ENCODE data around the gene CDH13. TPM values are rescaled to one million over a fixed set of nuclear protein-coding genes. Genes with fewer than 3 reads are reported as not detected.

The CDH13 gene
- total RNA-seq, 2 experiments from 2014 or later, result not detected

GRCh38 chr16:83624429-83625120, 997.8 kb downstream of the CDH13 start:
- H3K9me3 Mint-ChIP-seq (ENCODE audit: low read depth), result no peaks in the 10 kb centered on the region
- CTCF ChIA-PET, result no interaction called here
- DNase-seq, result no peak
- H3K36me3 Mint-ChIP-seq, result no peaks in the 10 kb centered on the region
- H3K4me3 Mint-ChIP-seq, result no peak overlapping the region
- ATAC-seq, result no peak
- H3K27me3 Mint-ChIP-seq, result no peaks in the 10 kb centered on the region
- H3K4me1 Mint-ChIP-seq, result no peaks in the 10 kb centered on the region
- H3K27ac Mint-ChIP-seq, result no peak overlapping the region

GRCh38 chr16:83626204-83626603, 999.4 kb downstream of the CDH13 start:
- no peak for DNase-seq
- Mint-ChIP-seq H3K4me3 (no peak overlapping the region), H3K27me3 (no peaks in the 10 kb centered on the region), H3K36me3 (no peaks in the 10 kb centered on the region), H3K4me1 (no peaks in the 10 kb centered on the region), H3K9me3 (ENCODE audit: low read depth) (no peaks in the 10 kb centered on the region), H3K27ac (no peak overlapping the region)
- ATAC-seq, result no peak
- CTCF ChIA-PET, result no interaction called here

GRCh38 chr16:83626676-83627075, 999.9 kb downstream of the CDH13 start:
- CTCF ChIA-PET, result no interaction called here
- DNase-seq, result no peak
- no peak for ATAC-seq
- Mint-ChIP-seq H3K4me3 (no peak overlapping the region), H3K27me3 (no peaks in the 10 kb centered on the region), H3K36me3 (no peaks in the 10 kb centered on the region), H3K9me3 (ENCODE audit: low read depth) (no peaks in the 10 kb centered on the region), H3K4me1 (no peaks in the 10 kb centered on the region), H3K27ac (no peak overlapping the region)

- Mint-ChIP-seq H3K36me3 (no peaks in the 10 kb centered on the region), H3K27ac (no peak overlapping the region), H3K4me3 (no peak overlapping the region), H3K27me3 (no peaks in the 10 kb centered on the region), H3K9me3 (ENCODE audit: low read depth) (no peaks in the 10 kb centered on the region), H3K4me1 (no peaks in the 10 kb centered on the region)
- no peak for DNase-seq
- ATAC-seq, result no peak
- CTCF ChIA-PET, result no interaction called here
Observed at GRCh38 chr16:83627996-83628395, 1001.2 kb downstream of the CDH13 start.

GRCh38 chr16:83629426-83629825, 1002.7 kb downstream of the CDH13 start:
- CTCF ChIA-PET, result no interaction called here
- Mint-ChIP-seq H3K27ac (no peak overlapping the region), H3K4me3 (no peak overlapping the region), H3K4me1 (no peaks in the 10 kb centered on the region), H3K36me3 (no peaks in the 10 kb centered on the region), H3K9me3 (ENCODE audit: low read depth) (no peaks in the 10 kb centered on the region), H3K27me3 (no peaks in the 10 kb centered on the region)
- ATAC-seq (no peak), DNase-seq (no peak)

- Mint-ChIP-seq H3K4me3 (no peak overlapping the region), H3K27ac (no peak overlapping the region), H3K4me1 (no peaks in the 10 kb centered on the region), H3K9me3 (ENCODE audit: low read depth) (no peaks in the 10 kb centered on the region), H3K36me3 (no peaks in the 10 kb centered on the region), H3K27me3 (no peaks in the 10 kb centered on the region)
- DNase-seq (no peak), ATAC-seq (no peak)
- CTCF ChIA-PET, result no interaction called here
Observed at GRCh38 chr16:83629836-83630235, 1003.1 kb downstream of the CDH13 start.

- no peak overlapping the region for H3K4me3 Mint-ChIP-seq
Observed at GRCh38 chr16:83630979-83631378, 1004.2 kb downstream of the CDH13 start.

GRCh38 chr16:83633286-83633685, 1006.5 kb downstream of the CDH13 start:
- Mint-ChIP-seq H3K27me3 (no peaks in the 10 kb centered on the region), H3K27ac (no peak overlapping the region), H3K36me3 (no peaks in the 10 kb centered on the region), H3K9me3 (ENCODE audit: low read depth) (no peaks in the 10 kb centered on the region), H3K4me3 (no peak overlapping the region), H3K4me1 (no peaks in the 10 kb centered on the region)
- peak; percentile 2 for DNase-seq
- no peak for ATAC-seq
- CTCF ChIA-PET, result no interaction called here

More at GRCh38 chr16:83630979-83631378, 1004.2 kb downstream of the CDH13 start:
- DNase-seq, result no peak
- H3K4me1 Mint-ChIP-seq, result no peaks in the 10 kb centered on the region
- no peaks in the 10 kb centered on the region for H3K27me3 Mint-ChIP-seq
- no peaks in the 10 kb centered on the region for H3K36me3 Mint-ChIP-seq
- CTCF ChIA-PET, result no interaction called here
- no peaks in the 10 kb centered on the region for H3K9me3 Mint-ChIP-seq (ENCODE audit: low read depth)
- ATAC-seq, result no peak
- no peak overlapping the region for H3K27ac Mint-ChIP-seq

- H3K27me3 Mint-ChIP-seq, result peaks cover 2% of the 10 kb centered on the region
- no peaks in the 10 kb centered on the region for H3K9me3 Mint-ChIP-seq (ENCODE audit: low read depth)
- DNase-seq (no peak), ATAC-seq (no peak)
- no peaks in the 10 kb centered on the region for H3K36me3 Mint-ChIP-seq
- H3K4me3 Mint-ChIP-seq, result no peak overlapping the region
- no peak overlapping the region for H3K27ac Mint-ChIP-seq
- CTCF ChIA-PET, result no interaction called here
- H3K4me1 Mint-ChIP-seq, result no peaks in the 10 kb centered on the region
Observed at GRCh38 chr16:83648347-83648746, 1021.6 kb downstream of the CDH13 start.

GRCh38 chr16:83651871-83652270, 1025.1 kb downstream of the CDH13 start:
- H3K36me3 Mint-ChIP-seq, result no peaks in the 10 kb centered on the region
- no peaks in the 10 kb centered on the region for H3K4me1 Mint-ChIP-seq
- no peaks in the 10 kb centered on the region for H3K27me3 Mint-ChIP-seq
- no peaks in the 10 kb centered on the region for H3K9me3 Mint-ChIP-seq (ENCODE audit: low read depth)
- ATAC-seq, result no peak
- CTCF ChIA-PET, result no interaction called here
- DNase-seq, result no peak
- H3K4me3 Mint-ChIP-seq, result no peak overlapping the region
- no peak overlapping the region for H3K27ac Mint-ChIP-seq

GRCh38 chr16:83652943-83653342, 1026.2 kb downstream of the CDH13 start:
- Mint-ChIP-seq H3K9me3 (ENCODE audit: low read depth) (no peaks in the 10 kb centered on the region), H3K4me3 (no peak overlapping the region), H3K27ac (no peak overlapping the region), H3K4me1 (no peaks in the 10 kb centered on the region), H3K36me3 (no peaks in the 10 kb centered on the region), H3K27me3 (no peaks in the 10 kb centered on the region)
- ATAC-seq, result no peak
- CTCF ChIA-PET, result no interaction called here
- no peak for DNase-seq

GRCh38 chr16:83653785-83654184, 1027.0 kb downstream of the CDH13 start:
- Mint-ChIP-seq H3K9me3 (ENCODE audit: low read depth) (no peaks in the 10 kb centered on the region), H3K4me1 (no peaks in the 10 kb centered on the region), H3K27me3 (no peaks in the 10 kb centered on the region), H3K27ac (no peak overlapping the region), H3K4me3 (no peak overlapping the region), H3K36me3 (no peaks in the 10 kb centered on the region)
- DNase-seq, result no peak
- ATAC-seq, result no peak
- CTCF ChIA-PET, result no interaction called here

- Mint-ChIP-seq H3K4me1 (no peaks in the 10 kb centered on the region), H3K36me3 (no peaks in the 10 kb centered on the region), H3K27me3 (no peaks in the 10 kb centered on the region), H3K27ac (no peak overlapping the region), H3K4me3 (no peak overlapping the region), H3K9me3 (ENCODE audit: low read depth) (no peaks in the 10 kb centered on the region)
- CTCF ChIA-PET, result no interaction called here
- DNase-seq (no peak), ATAC-seq (no peak)
Observed at GRCh38 chr16:83660282-83660681, 1033.5 kb downstream of the CDH13 start.

GRCh38 chr16:83661656-83662055, 1034.9 kb downstream of the CDH13 start:
- Mint-ChIP-seq H3K4me1 (no peaks in the 10 kb centered on the region), H3K36me3 (no peaks in the 10 kb centered on the region), H3K9me3 (ENCODE audit: low read depth) (no peaks in the 10 kb centered on the region), H3K4me3 (no peak overlapping the region), H3K27me3 (no peaks in the 10 kb centered on the region), H3K27ac (no peak overlapping the region)
- CTCF ChIA-PET, result no interaction called here
- DNase-seq (no peak), ATAC-seq (no peak)

GRCh38 chr16:83666449-83666848, 1039.7 kb downstream of the CDH13 start:
- H3K36me3 Mint-ChIP-seq, result no peaks in the 10 kb centered on the region
- no peak overlapping the region for H3K4me3 Mint-ChIP-seq
- CTCF ChIA-PET, result no interaction called here
- H3K27me3 Mint-ChIP-seq, result no peaks in the 10 kb centered on the region
- H3K27ac Mint-ChIP-seq, result no peak overlapping the region
- no peaks in the 10 kb centered on the region for H3K4me1 Mint-ChIP-seq
- DNase-seq (no peak), ATAC-seq (no peak)
- peaks cover 2% of the 10 kb centered on the region for H3K9me3 Mint-ChIP-seq (ENCODE audit: low read depth)

All from activated CD8-positive, alpha-beta memory T cell treated with anti-CD3 and anti-CD28 coated beads, Interleukin-2, amount 10 ng/mL, durations not matched to agents 7 days and 5 days (primary cell).